Measurements from ENCODE around the gene CD2.
A peak's percentile ranks its signal among the peaks of the same experiment; 100 is the strongest.

CD2 gene

GRCh38 chr1:116760996-116761665 is 6.9 kb downstream of the CD2 start:
- no peak for DNase-seq (ENCODE audit: low read depth, low spot score)

GRCh38 chr1:116762281-116762680 is 8.1 kb downstream of the CD2 start:
- DNase-seq (ENCODE audit: low read depth, low spot score) = no peak

- no peak for DNase-seq (ENCODE audit: low read depth, low spot score)
These were observed 8.5 kb downstream of the CD2 start for GRCh38 chr1:116762781-116763115.

- peak; percentile 84 for DNase-seq (ENCODE audit: low read depth, low spot score)
These were observed 9.0 kb downstream of the CD2 start for GRCh38 chr1:116763116-116763786.

- DNase-seq (ENCODE audit: low read depth, low spot score) = no peak
These were observed 9.7 kb downstream of the CD2 start for GRCh38 chr1:116763787-116764465.

- DNase-seq (ENCODE audit: low read depth, low spot score) = no peak
These were observed 10.3 kb downstream of the CD2 start for GRCh38 chr1:116764466-116764898.

- DNase-seq (ENCODE audit: low read depth, low spot score) = no peak
These were observed 11.0 kb downstream of the CD2 start for GRCh38 chr1:116764906-116765862.

- DNase-seq (ENCODE audit: low read depth, low spot score) = no peak
These were observed 11.7 kb downstream of the CD2 start for GRCh38 chr1:116765962-116766361.

GRCh38 chr1:116766616-116767469 is 12.6 kb downstream of the CD2 start:
- no peak for DNase-seq (ENCODE audit: low read depth, low spot score)

- DNase-seq (ENCODE audit: low read depth, low spot score) = no peak
These were observed 13.7 kb downstream of the CD2 start for GRCh38 chr1:116767782-116768382.

- DNase-seq (ENCODE audit: low read depth, low spot score) = no peak
These were observed 14.3 kb downstream of the CD2 start for GRCh38 chr1:116768416-116769103.

GRCh38 chr1:116769104-116769452 is 14.8 kb downstream of the CD2 start:
- no peak for DNase-seq (ENCODE audit: low read depth, low spot score)

GRCh38 chr1:116769561-116769977 is 15.3 kb downstream of the CD2 start:
- DNase-seq (ENCODE audit: low read depth, low spot score) = no peak

- DNase-seq (ENCODE audit: low read depth, low spot score) = no peak
These were observed 15.8 kb downstream of the CD2 start for GRCh38 chr1:116769994-116770393.

GRCh38 chr1:116770625-116771024 is 16.4 kb downstream of the CD2 start:
- no peak for DNase-seq (ENCODE audit: low read depth, low spot score)

- DNase-seq (ENCODE audit: low read depth, low spot score) = no peak
These were observed 17.9 kb downstream of the CD2 start for GRCh38 chr1:116771997-116772647.

GRCh38 chr1:116772648-116773045 is 18.4 kb downstream of the CD2 start:
- DNase-seq (ENCODE audit: low read depth, low spot score) = no peak

- DNase-seq (ENCODE audit: low read depth, low spot score) = no peak
These were observed 21.0 kb downstream of the CD2 start for GRCh38 chr1:116775116-116775752.

All from brain pericyte (primary cell).